NCI-H146 (cell line): ENCODE data around the gene DYNC2I2.
"Not testable (repeated sequence)": the region's sequence is repeated elsewhere in the genome, so short reads cannot be mapped to it uniquely, and the experiment has no call there.

Source experiments
- DNase-seq: peaks from one replicate; lab custom pipeline; 2025; lab: John Stamatoyannopoulos, UW

The DYNC2I2 gene

GRCh38 chr9:128614728-128615127, 41.9 kb downstream of the DYNC2I2 start:
- DNase-seq: no peak

- DNase-seq: no peak
Observed at GRCh38 chr9:128611600-128612394, 44.9 kb downstream of the DYNC2I2 start.

- no peak for DNase-seq
Observed at GRCh38 chr9:128610897-128611296, 45.8 kb downstream of the DYNC2I2 start.

- DNase-seq: no peak
Observed at GRCh38 chr9:128607642-128608350, 48.9 kb downstream of the DYNC2I2 start.

GRCh38 chr9:128603697-128604096, 53.0 kb downstream of the DYNC2I2 start:
- DNase-seq: no peak

GRCh38 chr9:128600099-128600498, 56.5 kb downstream of the DYNC2I2 start:
- no peak for DNase-seq

- no peak for DNase-seq
Observed at GRCh38 chr9:128595471-128595870, 61.2 kb downstream of the DYNC2I2 start.

- no peak for DNase-seq
Observed at GRCh38 chr9:128593856-128594255, 62.8 kb downstream of the DYNC2I2 start.

- no peak for DNase-seq
Observed at GRCh38 chr9:128593039-128593438, 63.6 kb downstream of the DYNC2I2 start.

GRCh38 chr9:128588581-128589233, 67.9 kb downstream of the DYNC2I2 start:
- no peak for DNase-seq

GRCh38 chr9:128587453-128587852, 69.2 kb downstream of the DYNC2I2 start:
- no peak for DNase-seq

GRCh38 chr9:128586934-128587333, 69.7 kb downstream of the DYNC2I2 start:
- not testable (repeated sequence) for DNase-seq

- DNase-seq: not testable (repeated sequence)
Observed at GRCh38 chr9:128585155-128585554, 71.5 kb downstream of the DYNC2I2 start.
